Measurements from ENCODE around the gene SFXN3.

The SFXN3 gene

GRCh38 chr10:101075775-101076174 is 44.7 kb downstream of the SFXN3 start:
- Histone ChIP-seq H3K27ac (no peak overlapping the region), H3K9me3 (ENCODE audit: low read depth, low read length) (no peaks in the 10 kb centered on the region), H3K4me3 (no peak overlapping the region), H3K36me3 (ENCODE audit: insufficient read depth, low read length) (no peaks in the 10 kb centered on the region), H3K9ac (ENCODE audit: insufficient read length) (no peak overlapping the region)
- TF ChIP-seq FOXP2 (optimal IDR thresholded peaks at IDR 0.05; ENCODE audit: control extremely low read depth, extremely low read length, insufficient read depth) (no peak), POLR2AphosphoS5 (IDR thresholded peaks at IDR 0.05; ENCODE audit: borderline replicate concordance, low read depth, low read length) (no peak), EZH2 (IDR thresholded peaks at IDR 0.05) (no peak)
- DNase-seq (ENCODE audit: low read depth, low spot score): no peak

- Histone ChIP-seq H3K9ac (ENCODE audit: insufficient read length) (no peak overlapping the region), H3K27ac (no peak overlapping the region), H3K9me3 (ENCODE audit: low read depth, low read length) (no peaks in the 10 kb centered on the region), H3K4me3 (no peak overlapping the region), H3K36me3 (ENCODE audit: insufficient read depth, low read length) (no peaks in the 10 kb centered on the region)
- TF ChIP-seq FOXP2 (optimal IDR thresholded peaks at IDR 0.05; ENCODE audit: control extremely low read depth, extremely low read length, insufficient read depth) (no peak), POLR2AphosphoS5 (IDR thresholded peaks at IDR 0.05; ENCODE audit: borderline replicate concordance, low read depth, low read length) (no peak), EZH2 (IDR thresholded peaks at IDR 0.05) (no peak)
- no peak for DNase-seq (ENCODE audit: low read depth, low spot score)
Observed at GRCh38 chr10:101076630-101077029, 45.6 kb downstream of the SFXN3 start.

- no peak for DNase-seq (ENCODE audit: low read depth, low spot score)
Observed at GRCh38 chr10:101079874-101080273, 48.8 kb downstream of the SFXN3 start.

GRCh38 chr10:101080933-101081931 is 50.2 kb downstream of the SFXN3 start:
- Histone ChIP-seq H3K9ac (ENCODE audit: insufficient read length) (no peak overlapping the region), H3K4me3 (no peak overlapping the region), H3K9me3 (ENCODE audit: low read depth, low read length) (no peaks in the 10 kb centered on the region), H3K36me3 (ENCODE audit: insufficient read depth, low read length) (no peaks in the 10 kb centered on the region), H3K27ac (no peak overlapping the region)
- no peak for DNase-seq (ENCODE audit: low read depth, low spot score)
- TF ChIP-seq EZH2 (IDR thresholded peaks at IDR 0.05) (no peak), POLR2AphosphoS5 (IDR thresholded peaks at IDR 0.05; ENCODE audit: borderline replicate concordance, low read depth, low read length) (no peak), FOXP2 (optimal IDR thresholded peaks at IDR 0.05; ENCODE audit: control extremely low read depth, extremely low read length, insufficient read depth) (no peak)

More at GRCh38 chr10:101079874-101080273, 48.8 kb downstream of the SFXN3 start:
- H3K27ac ChIP-seq: no peak overlapping the region
- TF ChIP-seq EZH2 (IDR thresholded peaks at IDR 0.05) (no peak), FOXP2 (optimal IDR thresholded peaks at IDR 0.05; ENCODE audit: control extremely low read depth, extremely low read length, insufficient read depth) (no peak), POLR2AphosphoS5 (IDR thresholded peaks at IDR 0.05; ENCODE audit: borderline replicate concordance, low read depth, low read length) (no peak)
- no peaks in the 10 kb centered on the region for H3K36me3 ChIP-seq (ENCODE audit: insufficient read depth, low read length)
- H3K9ac ChIP-seq (ENCODE audit: insufficient read length): no peak overlapping the region
- H3K4me3 ChIP-seq: no peak overlapping the region
- H3K9me3 ChIP-seq (ENCODE audit: low read depth, low read length): no peaks in the 10 kb centered on the region

- H3K9ac ChIP-seq (ENCODE audit: insufficient read length): no peak overlapping the region
- TF ChIP-seq POLR2AphosphoS5 (IDR thresholded peaks at IDR 0.05; ENCODE audit: borderline replicate concordance, low read depth, low read length) (no peak), EZH2 (IDR thresholded peaks at IDR 0.05) (no peak), FOXP2 (optimal IDR thresholded peaks at IDR 0.05; ENCODE audit: control extremely low read depth, extremely low read length, insufficient read depth) (no peak)
- H3K4me3 ChIP-seq: no peak overlapping the region
- no peak for DNase-seq (ENCODE audit: low read depth, low spot score)
- no peak overlapping the region for H3K27ac ChIP-seq
- no peaks in the 10 kb centered on the region for H3K9me3 ChIP-seq (ENCODE audit: low read depth, low read length)
- H3K36me3 ChIP-seq (ENCODE audit: insufficient read depth, low read length): no peaks in the 10 kb centered on the region
Observed at GRCh38 chr10:101085846-101086245, 54.8 kb downstream of the SFXN3 start.

DNA sequence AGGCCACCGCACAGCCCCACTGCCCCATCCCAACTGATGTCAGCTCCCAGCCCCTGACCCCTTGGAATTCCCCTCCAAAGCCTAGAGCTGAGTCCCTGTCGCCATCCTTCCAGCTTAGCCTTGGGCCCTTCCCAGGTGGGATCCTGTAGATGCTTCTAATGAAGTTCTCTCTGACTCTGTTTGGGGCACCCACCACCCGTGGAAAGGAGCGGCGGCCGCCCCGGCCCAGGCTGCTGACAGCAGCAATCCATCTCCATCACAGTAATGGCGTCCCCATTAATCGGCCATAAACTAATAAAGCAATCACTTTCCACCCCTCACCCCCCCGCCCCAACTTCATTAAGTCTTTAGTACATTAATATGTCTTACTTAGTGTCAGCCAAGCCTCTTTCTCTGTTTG is 56.3 kb downstream of the SFXN3 start:
- H3K27ac ChIP-seq: no peak overlapping the region
- no peaks in the 10 kb centered on the region for H3K36me3 ChIP-seq (ENCODE audit: insufficient read depth, low read length)
- no peak overlapping the region for H3K4me3 ChIP-seq
- no peak for DNase-seq (ENCODE audit: low read depth, low spot score)
- no peak for TF ChIP-seq POLR2AphosphoS5 (IDR thresholded peaks at IDR 0.05; ENCODE audit: borderline replicate concordance, low read depth, low read length)
- no peak for TF ChIP-seq EZH2 (IDR thresholded peaks at IDR 0.05)
- no peak for TF ChIP-seq FOXP2 (optimal IDR thresholded peaks at IDR 0.05; ENCODE audit: control extremely low read depth, extremely low read length, insufficient read depth)
- H3K9ac ChIP-seq (ENCODE audit: insufficient read length): no peak overlapping the region
- no peaks in the 10 kb centered on the region for H3K9me3 ChIP-seq (ENCODE audit: low read depth, low read length)

DNA sequence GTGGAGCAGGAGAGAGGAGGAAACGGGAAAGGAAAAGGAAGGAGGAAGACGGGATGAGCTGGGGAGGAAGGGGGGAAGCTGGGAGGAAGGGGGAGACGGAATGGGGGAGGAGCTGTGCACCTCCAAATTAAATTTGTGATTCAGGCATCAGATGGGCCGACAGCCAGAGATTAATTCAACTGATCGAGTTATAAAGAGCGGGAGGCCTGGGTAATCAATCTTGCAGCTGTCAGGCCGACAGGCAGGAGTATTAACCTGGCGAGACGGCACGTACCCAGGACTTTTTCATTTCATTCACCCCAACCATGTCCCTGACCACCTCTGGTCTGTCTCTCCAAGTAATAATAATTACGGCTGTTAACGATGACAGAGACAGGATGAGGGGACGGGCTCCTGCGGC is 56.9 kb downstream of the SFXN3 start:
- TF ChIP-seq EZH2 (IDR thresholded peaks at IDR 0.05) (no peak), FOXP2 (optimal IDR thresholded peaks at IDR 0.05; ENCODE audit: control extremely low read depth, extremely low read length, insufficient read depth) (no peak), POLR2AphosphoS5 (IDR thresholded peaks at IDR 0.05; ENCODE audit: borderline replicate concordance, low read depth, low read length) (no peak)
- Histone ChIP-seq H3K36me3 (ENCODE audit: insufficient read depth, low read length) (no peaks in the 10 kb centered on the region), H3K4me3 (no peak overlapping the region), H3K9ac (ENCODE audit: insufficient read length) (no peak overlapping the region), H3K9me3 (ENCODE audit: low read depth, low read length) (no peaks in the 10 kb centered on the region), H3K27ac (no peak overlapping the region)
- no peak for DNase-seq (ENCODE audit: low read depth, low spot score)

DNA sequence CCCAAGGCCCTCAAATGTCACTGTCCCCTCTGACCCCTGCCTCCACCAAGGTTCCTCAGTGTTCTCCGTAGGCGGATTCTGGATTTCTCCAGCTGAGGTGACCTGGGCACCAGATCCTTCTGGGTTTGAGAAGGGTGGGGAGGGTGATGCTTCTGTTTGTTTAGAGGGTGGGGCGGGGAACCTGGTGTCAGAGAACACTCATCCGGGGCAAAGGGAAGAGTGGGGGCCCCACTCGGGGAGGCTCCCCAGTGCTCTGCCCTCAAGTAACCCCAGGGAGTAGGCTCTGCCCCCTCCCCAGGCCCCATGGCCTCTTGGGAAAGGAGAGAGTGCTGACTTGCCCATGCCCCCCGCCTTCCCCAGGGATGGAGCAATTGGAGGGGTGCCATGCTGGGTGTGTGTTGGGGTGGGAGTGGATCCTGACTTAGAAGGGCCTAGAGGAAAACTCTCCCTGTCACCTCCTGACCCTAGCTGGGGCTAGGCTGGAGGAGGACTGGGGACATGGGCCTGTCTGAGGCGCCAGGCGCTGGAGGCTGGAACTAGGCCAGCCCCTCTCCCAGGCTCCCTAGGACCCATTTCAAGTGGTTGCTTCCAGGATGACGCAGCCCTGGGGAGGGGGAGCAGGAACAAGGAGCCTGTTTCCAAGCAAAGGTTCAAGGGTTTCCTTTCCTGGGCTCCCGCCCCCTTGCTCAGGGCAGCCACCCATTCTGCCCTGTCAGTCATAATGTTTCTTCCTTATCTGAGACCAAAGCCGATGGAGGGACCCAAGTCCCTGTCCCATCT is 58.7 kb downstream of the SFXN3 start:
- TF ChIP-seq FOXP2 (optimal IDR thresholded peaks at IDR 0.05; ENCODE audit: control extremely low read depth, extremely low read length, insufficient read depth): no peak
- TF ChIP-seq POLR2AphosphoS5 (IDR thresholded peaks at IDR 0.05; ENCODE audit: borderline replicate concordance, low read depth, low read length): no peak
- TF ChIP-seq EZH2 (IDR thresholded peaks at IDR 0.05): no peak
- DNase-seq (ENCODE audit: low read depth, low spot score): no peak
- H3K36me3 ChIP-seq (ENCODE audit: insufficient read depth, low read length): no peaks in the 10 kb centered on the region
- H3K4me3 ChIP-seq: no peak overlapping the region
- H3K9ac ChIP-seq (ENCODE audit: insufficient read length): no peak overlapping the region
- H3K27ac ChIP-seq: no peak overlapping the region
- H3K9me3 ChIP-seq (ENCODE audit: low read depth, low read length): no peaks in the 10 kb centered on the region
